Esophagus muscularis mucosa (tissue), 4 donors: Measurements from ENCODE around the gene LCP2. TPM values are rescaled to one million over a fixed set of nuclear protein-coding genes. Genes with fewer than 3 reads are reported as not detected.

Experiments used
- DNase-seq: peaks from one replicate; pipeline ENCODE4 v3.0.0-alpha.2; 2017; ENCODE audit errors: extremely low spot score
- H3K27ac ChIP-seq, 4 donors: fragments of 200-600 bp; sonication (generic); replicated peaks in 1 of 4; 1 replicate in 3 of 4; 2 replicates in 1 of 4; pipeline ENCODE4 v1.5.1; 2016 to 2019; ENCODE audit warnings: mild to moderate bottlenecking in 1 of 4
- H3K27me3 ChIP-seq, 4 donors: fragments of 200-600 bp; sonication (generic); one replicate each; pipeline versions ENCODE4 v1.5.1 to v1.6.0; 2016 to 2019
- H3K36me3 ChIP-seq, 4 donors: fragments of 200-600 bp; sonication (generic); one replicate each; pipeline ENCODE4 v1.5.1; 2016 to 2019
- H3K4me1 ChIP-seq, 4 donors: fragments of 200-600 bp; sonication (generic); one replicate each; pipeline ENCODE4 v1.5.1; 2016 to 2019
- H3K4me3 ChIP-seq, 4 donors: fragments of 200-600 bp; sonication (generic); 1 replicate in 2 of 4; 2 replicates in 2 of 4; pipeline ENCODE4 v1.5.1; 2016 to 2019; ENCODE audit warnings: mild to moderate bottlenecking in 4 of 4, moderate library complexity in 1 of 4
- H3K9me3 ChIP-seq, 4 donors: fragments of 200-600 bp; sonication (generic); 1 replicate in 3 of 4; 2 replicates in 1 of 4; pipeline ENCODE4 v1.5.1; 2016 to 2019
- CTCF ChIP-seq, 3 experiments: fragments of 200-600 bp in 2 of 3; fragments of 450-650 bp in 1 of 3; sonication (generic) in 2 of 3; IDR thresholded peaks; one replicate each; pipeline ENCODE4 v1.5.1; 2017 to 2019; ENCODE audit warnings: antibody characterized with exemption in 3 of 3, mild to moderate bottlenecking in 2 of 3, moderate library complexity in 1 of 3
- EP300 ChIP-seq: sonication (generic); formaldehyde crosslinking; IDR thresholded peaks from one replicate; pipeline ENCODE4 v1.6.1; 2017; ENCODE audit warnings: antibody characterized with exemption
- POLR2A ChIP-seq: fragments of 450-650 bp; IDR thresholded peaks from one replicate; pipeline ENCODE4 v1.6.1; 2017; ENCODE audit warnings: antibody characterized with exemption, moderate library complexity, mild to moderate bottlenecking, low read depth
- POLR2AphosphoS5 ChIP-seq, 2 donors: sonication (generic); formaldehyde crosslinking; IDR thresholded peaks; one replicate each; pipeline ENCODE4 v1.6.1; 2017; ENCODE audit warnings: antibody characterized with exemption in 2 of 2
- WGBS: methylation state at CpG from one replicate; pipeline ENCODE4 v1.1.5; 2018; 5-methylcytosine and 5-hydroxymethylcytosine counted together
- intact Hi-C: fragments of 100-400 bp; cut with DNase I; formaldehyde crosslinking; loops from one replicate; pipeline ENCODE4 v1.15.1; 2023
- total RNA-seq, 4 donors: library from RNA; depleted of rRNA; stranded (reverse); fragments of >200 nt; gene quantifications; one replicate each; pipeline versions ENCODE4 v1.1.0 to v1.2.1, GENCODE V29; 2016

The LCP2 gene
- total RNA-seq: 10 to 100 TPM in 2 of 4 donors, 1 to 10 TPM in 2; 6.8 to 20.4 (median 9.0) TPM

- intact Hi-C loops: no loop called here
- Histone ChIP-seq H3K36me3 (peaks cover 0 to under 1% (median 0%) of the 10 kb centered on the region in 4 donors), H3K9me3 (no peaks in the 10 kb centered on the region), H3K4me3 (peak within 1 kb of the TSS; percentile 47 to 55 (median 48)), H3K27me3 (no peaks in the 10 kb centered on the region), H3K4me1 (peaks cover 3 to 10% (median 6%) of the 10 kb centered on the region in 4 donors), H3K27ac (peak within 1 kb of the TSS; percentile 57 to 71 (median 66))
- DNase-seq: no peak
- TF ChIP-seq EP300: no peak
- TF ChIP-seq POLR2AphosphoS5 (IDR thresholded peaks at IDR 0.05): peak in 1 of 2 donors; percentile 35
- 65% methylated on average over 9 of the region's 10 CpGs for WGBS
Observed at GRCh38 chr5:170297589-170298462, at the start of gene LCP2. LCP2 (minus strand) TSS chr5:170297777; CDS start chr5:170297611, 166 bp downstream.

GRCh38 chr5:170347022-170347567, 49.5 kb upstream of the LCP2 start:
- peaks cover 0 to 9% (median 3%) of the 10 kb centered on the region in 4 donors for H3K9me3 ChIP-seq
- peaks cover 0 to 21% (median 0%) of the 10 kb centered on the region in 4 donors for H3K27me3 ChIP-seq
- WGBS: 93% methylated on average over 9 of the region's 9 CpGs
- no peak for DNase-seq
- H3K27ac ChIP-seq: no peak overlapping the region
- TF ChIP-seq POLR2AphosphoS5 (IDR thresholded peaks at IDR 0.05) (no peak), EP300 (no peak), CTCF (IDR thresholded peaks at IDR 0.05) (no peak)
- H3K4me1 ChIP-seq: peaks cover 0 to 7% (median 0%) of the 10 kb centered on the region in 4 donors
- intact Hi-C loops: no loop called here
- no peak overlapping the region for H3K4me3 ChIP-seq
- H3K36me3 ChIP-seq: no peaks in the 10 kb centered on the region

- Histone ChIP-seq H3K27me3 (peaks cover 0 to 21% (median 0%) of the 10 kb centered on the region in 4 donors), H3K36me3 (no peaks in the 10 kb centered on the region), H3K27ac (no peak overlapping the region), H3K4me1 (peaks cover 0 to 7% (median 0%) of the 10 kb centered on the region in 4 donors), H3K9me3 (peaks cover 0 to 9% (median 3%) of the 10 kb centered on the region in 4 donors), H3K4me3 (no peak overlapping the region)
- no peak for DNase-seq
- intact Hi-C loops: no loop called here
- TF ChIP-seq CTCF (IDR thresholded peaks at IDR 0.05) (no peak), POLR2AphosphoS5 (IDR thresholded peaks at IDR 0.05) (no peak), EP300 (no peak), POLR2A (no peak)
- WGBS: 100% methylated on average over 1 of the region's 1 CpG
Observed at GRCh38 chr5:170345971-170346370, 48.4 kb upstream of the LCP2 start.

- intact Hi-C loops: no loop called here
- no peak for DNase-seq
- Histone ChIP-seq H3K4me3 (no peak overlapping the region), H3K27ac (no peak overlapping the region), H3K4me1 (peaks cover 0 to 1% (median 0%) of the 10 kb centered on the region in 4 donors), H3K27me3 (peaks cover 0 to 15% (median 0%) of the 10 kb centered on the region in 4 donors), H3K36me3 (no peaks in the 10 kb centered on the region), H3K9me3 (peaks cover 0 to 9% (median 3%) of the 10 kb centered on the region in 4 donors)
- WGBS: 94% methylated on average over 3 of the region's 3 CpGs
- TF ChIP-seq CTCF (IDR thresholded peaks at IDR 0.05) (no peak), POLR2AphosphoS5 (IDR thresholded peaks at IDR 0.05) (no peak), EP300 (no peak)
Observed at GRCh38 chr5:170343177-170343576, 45.6 kb upstream of the LCP2 start.

GRCh38 chr5:170342153-170342725, 44.7 kb upstream of the LCP2 start:
- Histone ChIP-seq H3K4me3 (no peak overlapping the region), H3K27ac (no peak overlapping the region), H3K27me3 (peaks cover 0 to 10% (median 0%) of the 10 kb centered on the region in 4 donors), H3K36me3 (no peaks in the 10 kb centered on the region), H3K9me3 (peaks cover 0 to 9% (median 3%) of the 10 kb centered on the region in 4 donors), H3K4me1 (no peaks in the 10 kb centered on the region)
- intact Hi-C loops: no loop called here
- 83% methylated on average over 8 of the region's 8 CpGs for WGBS
- no peak for DNase-seq
- TF ChIP-seq POLR2A (no peak), POLR2AphosphoS5 (IDR thresholded peaks at IDR 0.05) (no peak), EP300 (no peak), CTCF (IDR thresholded peaks at IDR 0.05) (no peak)
